Adipocyte (in vitro differentiated cells): ENCODE measurements around the gene ATPAF2.

Experiments used
- DNase-seq: peaks from one replicate; pipeline ENCODE4 v3.0.0-alpha.2; 2015; ENCODE audit warnings: low read depth
- H3K27me3 ChIP-seq: replicated peaks from 2 replicates; pipeline ENCODE4 v1.7.0; 2013; ENCODE audit warnings: mild to moderate bottlenecking, low read length, moderate library complexity; ENCODE audit not compliant: control insufficient read depth, insufficient read depth
- H3K36me3 ChIP-seq: 2 replicates; pipeline ENCODE4 v1.7.0; 2013; ENCODE audit warnings: low read length, mild to moderate bottlenecking, moderate library complexity; ENCODE audit not compliant: control insufficient read depth, insufficient read depth, severe bottlenecking
- H3K4me1 ChIP-seq: 2 replicates; pipeline ENCODE4 v1.7.0; 2013; ENCODE audit warnings: mild to moderate bottlenecking, low read length, moderate library complexity; ENCODE audit not compliant: control insufficient read depth, insufficient read depth
- H3K4me3 ChIP-seq: 2 replicates; pipeline ENCODE4 v1.7.0; 2013; ENCODE audit warnings: mild to moderate bottlenecking, low read length, moderate library complexity
- H3K9ac ChIP-seq: 2 replicates; pipeline ENCODE4 v1.7.0; 2013; ENCODE audit warnings: mild to moderate bottlenecking, low read length, moderate library complexity
- H3K9me3 ChIP-seq: 2 replicates; pipeline ENCODE4 v1.7.0; 2013; ENCODE audit warnings: mild to moderate bottlenecking, low read length, moderate library complexity; ENCODE audit not compliant: control insufficient read depth

The ATPAF2 gene

DNA sequence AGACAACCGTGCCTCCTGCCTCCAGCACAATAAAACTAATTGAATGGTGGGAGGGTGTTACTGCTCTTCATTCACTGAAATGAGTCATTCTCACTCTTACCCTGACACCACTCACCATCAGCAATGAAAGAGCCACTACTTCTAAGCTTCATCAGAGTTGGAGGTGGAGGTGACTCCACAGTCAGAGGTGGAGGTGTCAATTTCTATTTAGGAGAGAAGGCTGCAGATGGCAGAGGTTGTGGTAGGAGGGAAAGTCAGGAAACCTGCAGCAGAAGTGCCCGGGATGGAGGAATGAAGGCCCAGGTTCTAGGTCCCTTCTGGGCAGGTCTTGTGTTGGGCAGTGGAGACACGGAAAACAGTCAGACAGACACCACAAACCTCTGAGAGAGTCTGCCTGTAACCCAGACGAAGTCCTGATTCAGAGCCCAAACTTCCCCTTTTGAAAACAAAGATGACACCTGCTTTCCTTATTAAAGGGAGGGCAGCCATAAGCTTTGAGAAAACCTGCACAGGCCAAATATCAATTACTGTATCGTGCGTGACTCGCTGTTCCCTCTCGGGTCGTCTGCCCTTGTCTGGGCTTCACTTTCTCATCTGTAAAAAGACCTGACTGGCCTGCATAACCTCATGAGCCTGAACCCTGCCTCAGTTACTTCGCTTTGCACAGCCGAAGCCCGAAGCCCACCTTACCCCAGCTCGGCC lies 668 bp downstream of the ATPAF2 start:
- Histone ChIP-seq H3K4me1 (peaks cover 33% of the 10 kb centered on the region), H3K9ac (peak overlapping the region; percentile 93), H3K36me3 (no peaks in the 10 kb centered on the region), H3K27me3 (no peaks in the 10 kb centered on the region), H3K4me3 (peak overlapping the region; percentile 98), H3K9me3 (no peaks in the 10 kb centered on the region)
- peak; percentile 36 for DNase-seq

DNA sequence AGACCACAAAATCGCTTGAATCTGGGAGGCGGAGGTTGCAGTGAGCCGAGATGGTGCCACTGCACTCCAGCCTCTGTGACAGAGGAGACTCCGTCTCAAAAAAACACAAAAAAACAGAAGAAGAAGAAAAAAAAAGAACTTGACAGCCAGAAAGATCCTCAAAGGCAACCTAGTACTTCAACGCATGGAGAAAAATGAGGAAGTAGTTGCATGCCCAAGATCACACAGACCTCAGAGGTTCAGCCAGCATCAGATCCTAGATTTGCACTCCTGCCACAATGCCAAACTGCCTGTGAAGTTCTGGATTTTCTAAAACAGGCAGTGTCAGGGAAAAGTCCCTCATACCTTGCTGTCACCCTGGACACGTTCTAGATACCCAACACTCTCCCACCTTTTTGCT lies 1.5 kb downstream of the ATPAF2 start:
- H3K9ac ChIP-seq = peak overlapping the region; percentile 93
- H3K9me3 ChIP-seq = no peaks in the 10 kb centered on the region
- H3K36me3 ChIP-seq = no peaks in the 10 kb centered on the region
- peaks cover 31% of the 10 kb centered on the region for H3K4me1 ChIP-seq
- H3K4me3 ChIP-seq = no peak overlapping the region
- H3K27me3 ChIP-seq = no peaks in the 10 kb centered on the region
- no peak for DNase-seq

DNA sequence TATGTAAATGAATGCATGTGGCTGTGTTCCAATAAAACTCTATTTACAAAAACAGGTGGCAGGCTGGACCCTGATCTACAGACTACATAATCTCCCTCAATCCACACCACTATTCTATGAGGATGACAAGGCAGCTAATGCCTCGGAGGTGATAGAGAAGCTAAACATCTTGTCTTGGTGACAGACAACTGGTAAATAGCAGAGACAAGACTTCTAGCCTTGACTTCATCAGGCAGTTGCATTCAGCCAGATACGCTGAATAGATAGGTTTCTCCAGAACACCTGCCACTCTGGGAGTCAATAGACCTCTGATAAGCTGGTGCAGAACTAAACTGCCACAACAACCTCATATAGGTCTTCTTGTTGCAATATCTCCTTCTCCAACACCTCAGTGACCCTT lies 3.3 kb downstream of the ATPAF2 start:
- no peaks in the 10 kb centered on the region for H3K36me3 ChIP-seq
- no peak overlapping the region for H3K4me3 ChIP-seq
- no peak overlapping the region for H3K9ac ChIP-seq
- peaks cover 22% of the 10 kb centered on the region for H3K4me1 ChIP-seq
- no peaks in the 10 kb centered on the region for H3K9me3 ChIP-seq
- DNase-seq = no peak
- H3K27me3 ChIP-seq = no peaks in the 10 kb centered on the region

DNA sequence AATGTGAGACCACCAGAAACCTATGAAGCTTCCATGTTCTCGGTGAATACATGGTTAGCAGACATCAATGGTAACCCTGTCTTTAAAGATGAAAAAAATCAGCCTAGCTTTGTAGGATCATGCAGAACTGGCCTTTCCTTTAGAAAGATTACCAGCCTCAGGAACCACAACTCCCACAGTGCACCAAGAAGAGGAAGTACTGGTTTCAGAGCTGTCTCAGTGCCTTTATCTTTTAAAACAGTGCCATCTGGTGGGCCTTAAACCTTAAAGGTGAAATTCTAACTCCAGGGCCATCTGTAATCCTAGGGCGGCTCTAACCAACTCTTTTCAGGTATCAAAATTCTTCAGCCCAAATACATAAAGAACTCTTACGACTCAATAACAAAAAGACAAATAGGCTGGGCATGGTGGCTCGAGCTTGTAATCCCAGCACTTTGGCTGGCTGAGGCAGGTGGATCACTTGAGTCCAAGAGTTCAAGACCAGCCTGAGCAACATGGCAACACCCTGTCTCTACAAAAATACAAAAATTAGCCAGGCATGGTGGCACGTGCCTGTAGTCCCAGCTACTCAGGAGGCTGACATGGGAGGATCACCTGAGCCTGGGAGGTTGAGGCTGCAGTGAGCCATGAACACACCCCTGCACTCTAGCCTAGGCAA lies 5.4 kb downstream of the ATPAF2 start:
- Histone ChIP-seq H3K4me3 (no peak overlapping the region), H3K36me3 (no peaks in the 10 kb centered on the region), H3K9ac (no peak overlapping the region), H3K27me3 (no peaks in the 10 kb centered on the region), H3K9me3 (no peaks in the 10 kb centered on the region), H3K4me1 (peaks cover 16% of the 10 kb centered on the region)
- peak; percentile 92 for DNase-seq

DNA sequence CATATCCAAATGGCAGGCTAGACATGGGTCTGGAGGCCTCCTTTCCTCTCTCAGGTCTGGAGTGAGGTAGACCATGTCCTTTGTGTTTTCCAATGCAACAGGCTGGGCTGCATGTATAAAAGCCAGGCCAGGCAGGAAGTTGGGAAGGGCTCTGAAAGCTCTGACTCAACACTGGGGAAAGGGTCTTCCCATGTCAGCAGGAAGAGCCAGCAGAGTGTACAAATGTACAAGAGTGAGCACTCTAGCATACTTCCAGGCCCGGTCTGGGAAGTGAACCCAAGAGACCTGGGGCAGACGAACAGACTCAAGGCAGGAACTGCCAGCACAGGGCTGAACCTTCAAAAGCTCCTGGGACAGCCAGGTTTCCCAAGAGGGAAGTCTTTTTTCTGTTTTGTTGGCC lies 7.0 kb downstream of the ATPAF2 start:
- peaks cover 10% of the 10 kb centered on the region for H3K4me1 ChIP-seq
- H3K4me3 ChIP-seq = no peak overlapping the region
- H3K9ac ChIP-seq = peak overlapping the region; percentile 18
- no peak for DNase-seq
- no peaks in the 10 kb centered on the region for H3K9me3 ChIP-seq
- H3K36me3 ChIP-seq = no peaks in the 10 kb centered on the region
- no peaks in the 10 kb centered on the region for H3K27me3 ChIP-seq

DNA sequence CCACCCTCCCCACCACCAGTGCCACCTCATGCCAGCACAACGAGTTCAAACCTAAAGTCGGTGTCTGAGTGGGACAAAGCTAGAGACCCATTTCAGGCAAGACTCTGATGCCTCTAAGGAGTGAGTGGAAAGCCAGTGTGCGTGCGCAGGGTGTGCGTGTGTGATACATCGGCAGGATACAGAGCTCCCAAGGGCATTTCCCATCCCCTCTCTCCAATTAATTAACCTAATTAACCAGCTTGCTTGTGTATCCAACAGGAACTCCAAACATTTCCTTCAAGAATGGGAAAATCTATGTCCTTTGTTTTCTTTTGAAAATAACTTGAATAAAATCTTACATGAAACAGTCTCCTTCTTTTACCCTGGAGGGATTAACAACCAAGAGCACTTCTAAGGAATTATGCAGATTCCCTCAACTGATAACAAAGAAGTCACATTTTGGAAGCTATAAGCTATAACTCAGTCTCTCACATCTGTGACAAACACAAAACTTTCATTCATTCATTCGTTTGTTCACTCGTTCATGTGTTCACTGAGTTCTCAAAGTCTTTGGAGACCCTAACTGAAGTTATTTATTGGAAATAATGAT lies 9.9 kb downstream of the ATPAF2 start:
- H3K9ac ChIP-seq = no peak overlapping the region
- H3K4me1 ChIP-seq = peaks cover 29% of the 10 kb centered on the region
- no peak overlapping the region for H3K4me3 ChIP-seq
- no peak for DNase-seq
- no peaks in the 10 kb centered on the region for H3K36me3 ChIP-seq
- no peaks in the 10 kb centered on the region for H3K27me3 ChIP-seq
- no peaks in the 10 kb centered on the region for H3K9me3 ChIP-seq

DNA sequence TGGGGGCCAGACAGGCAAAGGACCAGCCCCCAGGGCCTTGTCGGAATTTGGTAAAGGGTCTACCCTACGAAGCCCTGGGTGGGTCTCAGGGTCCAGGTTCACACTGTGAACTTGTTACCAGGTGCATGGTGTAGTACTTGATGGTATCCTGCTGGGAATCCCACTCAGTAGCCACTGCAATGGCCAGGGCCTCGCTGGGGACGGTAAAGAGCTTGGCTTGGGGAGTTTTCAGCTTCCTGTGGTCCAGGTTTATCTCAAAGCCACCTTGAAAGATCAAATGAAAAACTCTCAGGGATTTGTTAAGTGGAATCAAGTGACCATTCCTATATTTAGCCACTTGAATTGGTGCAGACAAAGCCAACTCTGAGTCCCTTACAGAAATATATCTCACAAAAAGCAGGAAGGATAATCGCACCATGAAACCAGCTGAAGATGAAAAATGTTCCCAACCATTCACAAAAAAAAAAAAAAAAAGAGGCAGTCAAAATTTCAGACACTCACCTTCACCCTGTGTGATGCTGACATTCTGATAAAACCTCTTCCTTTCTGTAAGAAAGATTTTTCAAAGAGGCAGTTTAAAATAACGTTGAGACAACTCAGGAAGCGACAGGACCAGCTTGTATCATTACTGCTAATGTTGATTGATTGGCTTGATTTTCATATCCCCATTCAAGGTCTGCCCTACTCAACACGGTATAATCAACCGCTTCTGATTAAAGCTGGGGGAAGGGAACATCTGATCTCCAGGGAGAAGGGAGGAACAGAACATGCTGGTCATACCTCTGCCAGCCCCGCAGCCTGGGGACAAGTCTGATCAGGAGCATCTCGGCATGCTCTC lies 10.6 kb downstream of the ATPAF2 start:
- H3K4me3 ChIP-seq = no peak overlapping the region
- no peak for DNase-seq
- peaks cover 29% of the 10 kb centered on the region for H3K4me1 ChIP-seq
- no peak overlapping the region for H3K9ac ChIP-seq
- no peaks in the 10 kb centered on the region for H3K36me3 ChIP-seq
- no peaks in the 10 kb centered on the region for H3K27me3 ChIP-seq
- no peaks in the 10 kb centered on the region for H3K9me3 ChIP-seq

DNA sequence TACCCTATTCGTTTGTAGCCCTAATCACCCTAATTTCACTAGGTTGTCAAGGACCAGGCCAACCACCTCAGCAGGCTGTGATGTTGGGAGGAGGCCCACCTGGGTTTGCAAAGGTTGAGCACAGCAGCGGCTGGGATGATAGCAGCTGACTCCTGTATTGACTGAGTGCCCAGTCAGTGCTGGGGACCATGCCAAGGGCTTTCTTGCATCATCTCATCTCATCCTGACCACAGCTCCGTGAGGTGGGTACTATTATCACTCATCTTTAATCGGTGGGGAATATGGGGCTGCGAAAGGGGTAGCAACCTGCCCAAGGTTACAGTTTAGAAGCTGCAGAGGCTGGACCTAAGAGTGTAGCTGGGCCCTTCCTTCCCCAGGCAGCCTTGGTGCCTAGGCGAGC lies 11.7 kb downstream of the ATPAF2 start:
- no peak overlapping the region for H3K9ac ChIP-seq
- DNase-seq = no peak
- no peak overlapping the region for H3K4me3 ChIP-seq
- H3K4me1 ChIP-seq = peaks cover 26% of the 10 kb centered on the region
- no peaks in the 10 kb centered on the region for H3K9me3 ChIP-seq
- H3K36me3 ChIP-seq = no peaks in the 10 kb centered on the region
- H3K27me3 ChIP-seq = no peaks in the 10 kb centered on the region

DNA sequence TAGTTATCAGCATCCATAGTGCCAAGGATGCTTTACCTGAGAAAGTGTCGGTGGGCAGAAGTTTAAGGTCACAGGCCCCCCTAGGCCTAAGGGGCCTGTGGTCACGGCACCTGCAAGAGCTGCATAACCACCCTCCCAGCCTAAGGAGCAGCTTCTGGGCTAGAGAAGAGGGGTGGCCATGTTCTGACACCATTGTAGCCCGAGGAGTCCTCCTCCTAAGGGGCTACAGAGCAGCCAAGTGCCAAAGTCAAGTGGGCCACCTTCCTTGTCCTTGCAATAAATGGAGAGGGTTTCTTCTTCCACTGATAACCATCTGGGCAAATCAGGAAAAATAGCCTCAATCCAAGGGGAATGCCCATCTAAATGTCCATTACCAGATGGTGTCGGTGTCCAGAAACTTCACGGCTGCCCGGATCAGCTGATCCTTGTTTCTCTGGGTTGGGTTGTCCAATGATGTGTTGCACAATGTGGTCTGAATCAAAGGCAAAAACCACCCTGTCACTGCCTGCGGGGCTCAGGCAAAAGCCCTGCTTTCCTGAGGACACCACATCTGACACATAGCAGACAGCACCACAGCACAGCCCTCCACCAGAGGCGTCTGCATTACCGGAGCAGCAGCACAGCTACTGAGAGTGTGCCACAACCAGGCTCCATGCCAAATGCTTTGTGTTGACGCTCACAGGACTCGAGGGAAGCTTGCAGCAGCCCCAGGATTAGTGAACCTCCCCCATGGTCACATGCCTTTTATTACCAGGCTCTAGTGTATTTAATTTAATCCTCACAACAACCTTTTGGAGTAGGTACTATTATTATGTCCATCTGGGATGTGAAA lies 12.8 kb downstream of the ATPAF2 start:
- no peak overlapping the region for H3K9ac ChIP-seq
- H3K4me1 ChIP-seq = peaks cover 19% of the 10 kb centered on the region
- peak; percentile 45 for DNase-seq
- H3K4me3 ChIP-seq = no peak overlapping the region
- H3K36me3 ChIP-seq = peaks cover under 1% of the 10 kb centered on the region
- no peaks in the 10 kb centered on the region for H3K9me3 ChIP-seq
- no peaks in the 10 kb centered on the region for H3K27me3 ChIP-seq

DNA sequence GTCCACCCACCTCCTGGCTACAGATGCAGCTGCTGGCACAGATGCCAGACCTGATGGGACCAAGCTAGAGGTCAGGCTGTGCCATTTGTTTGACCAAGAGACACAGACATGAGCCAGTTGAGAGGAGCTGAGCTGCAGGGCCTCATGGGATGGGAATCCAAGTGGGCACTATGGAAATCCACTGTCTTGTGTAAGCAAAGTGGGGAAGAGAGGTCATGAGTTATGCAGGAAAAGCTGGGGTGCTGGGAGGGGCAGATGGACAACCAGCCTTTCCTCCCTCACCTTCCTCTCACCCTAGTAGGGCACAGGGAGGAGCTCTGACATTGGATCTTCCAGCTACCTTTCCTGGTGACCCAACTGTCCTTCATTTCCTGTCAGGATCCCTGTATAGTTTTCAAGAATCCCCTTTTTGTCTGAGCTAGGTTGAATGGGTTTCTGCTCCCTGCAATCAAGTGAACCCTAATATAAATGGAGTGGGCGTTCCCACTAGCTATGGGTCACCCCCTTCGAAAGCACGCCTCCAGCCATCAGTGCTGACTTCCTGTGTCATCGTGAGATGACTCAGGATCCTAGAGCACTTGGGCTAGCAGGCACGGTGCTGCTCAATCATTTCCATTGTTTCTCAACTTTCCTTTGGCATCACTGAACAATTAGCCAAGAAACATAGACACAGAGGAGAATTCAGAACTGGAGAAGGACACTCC lies 13.6 kb downstream of the ATPAF2 start:
- peaks cover 5% of the 10 kb centered on the region for H3K36me3 ChIP-seq
- peaks cover 19% of the 10 kb centered on the region for H3K4me1 ChIP-seq
- DNase-seq = no peak
- H3K9ac ChIP-seq = no peak overlapping the region
- no peaks in the 10 kb centered on the region for H3K9me3 ChIP-seq
- no peaks in the 10 kb centered on the region for H3K27me3 ChIP-seq
- no peak overlapping the region for H3K4me3 ChIP-seq
